ENCODE results near the gene SPEG. TPM values are rescaled to one million over a fixed set of nuclear protein-coding genes. Genes with fewer than 3 reads are reported as not detected.

Gene SPEG
- total RNA-seq, 1 donor from 2014 or later = 5.6 TPM

GRCh38 chr2:219403861-219404260 is 30.8 kb upstream of the SPEG start:
- H3K27ac ChIP-seq = no peak overlapping the region
- TF ChIP-seq CTCF (IDR thresholded peaks at IDR 0.05) = no peak
- peaks cover 4% of the 10 kb centered on the region for H3K4me1 ChIP-seq
- no peak for ATAC-seq
- H3K36me3 ChIP-seq = no peaks in the 10 kb centered on the region
- no peaks in the 10 kb centered on the region for H3K27me3 ChIP-seq
- no peaks in the 10 kb centered on the region for H3K9me3 ChIP-seq
- no peak overlapping the region for H3K4me3 ChIP-seq
- DNase-seq = no peak
- intact Hi-C loops (cut with DNase I) = loop anchor here (10.0 kb wide), 1 partner anchor 121 kb away; no protein-coding TSS in a partner anchor

DNA sequence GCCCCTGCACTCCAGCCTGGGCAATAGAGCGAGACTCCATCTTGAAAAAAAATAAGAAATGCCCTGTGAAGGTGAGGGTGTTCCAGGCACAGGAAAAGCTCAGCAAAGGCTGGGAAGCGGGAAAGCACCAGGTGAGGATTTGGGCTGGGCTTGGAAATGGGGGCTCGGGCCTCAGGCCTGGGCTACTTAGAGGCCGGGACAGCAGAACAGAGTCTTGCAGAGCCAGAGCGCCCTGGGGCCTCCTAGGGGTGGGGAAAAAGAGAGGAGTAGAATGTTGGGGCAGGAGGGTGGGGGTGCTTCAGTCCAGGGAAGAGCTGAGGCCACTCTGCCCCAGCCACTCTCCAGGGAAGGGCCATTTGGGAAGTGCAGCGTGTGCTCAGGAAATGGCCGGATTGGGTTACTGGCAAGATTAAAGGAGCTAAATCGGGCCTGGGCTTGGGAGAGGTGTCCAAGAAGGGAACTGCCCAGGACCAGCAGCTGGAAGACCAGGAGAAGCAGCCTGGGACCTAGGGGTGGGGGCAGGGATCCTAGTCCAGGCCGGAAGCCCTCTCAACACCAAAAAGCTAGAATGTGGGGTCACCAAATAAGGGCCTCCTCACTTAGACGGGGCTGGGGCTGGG is 30.2 kb upstream of the SPEG start:
- no peak for TF ChIP-seq CTCF (IDR thresholded peaks at IDR 0.05)
- Histone ChIP-seq H3K4me1 (no peaks in the 10 kb centered on the region), H3K4me3 (no peak overlapping the region), H3K9me3 (no peaks in the 10 kb centered on the region), H3K27me3 (no peaks in the 10 kb centered on the region), H3K36me3 (no peaks in the 10 kb centered on the region), H3K27ac (no peak overlapping the region)
- ATAC-seq = no peak
- DNase-seq = no peak
- intact Hi-C loops (cut with DNase I) = loop anchor here (10.0 kb wide), 1 partner anchor 120 kb away; no protein-coding TSS in a partner anchor

GRCh38 chr2:219404954-219405353 is 29.7 kb upstream of the SPEG start:
- no peak for TF ChIP-seq CTCF (IDR thresholded peaks at IDR 0.05)
- Histone ChIP-seq H3K36me3 (no peaks in the 10 kb centered on the region), H3K27me3 (no peaks in the 10 kb centered on the region), H3K27ac (no peak overlapping the region), H3K4me3 (no peak overlapping the region), H3K9me3 (no peaks in the 10 kb centered on the region), H3K4me1 (no peaks in the 10 kb centered on the region)
- no peak for ATAC-seq
- DNase-seq = no peak
- intact Hi-C loops (cut with DNase I) = loop anchor here (10.0 kb wide), 1 partner anchor 120 kb away; no protein-coding TSS in a partner anchor

DNA sequence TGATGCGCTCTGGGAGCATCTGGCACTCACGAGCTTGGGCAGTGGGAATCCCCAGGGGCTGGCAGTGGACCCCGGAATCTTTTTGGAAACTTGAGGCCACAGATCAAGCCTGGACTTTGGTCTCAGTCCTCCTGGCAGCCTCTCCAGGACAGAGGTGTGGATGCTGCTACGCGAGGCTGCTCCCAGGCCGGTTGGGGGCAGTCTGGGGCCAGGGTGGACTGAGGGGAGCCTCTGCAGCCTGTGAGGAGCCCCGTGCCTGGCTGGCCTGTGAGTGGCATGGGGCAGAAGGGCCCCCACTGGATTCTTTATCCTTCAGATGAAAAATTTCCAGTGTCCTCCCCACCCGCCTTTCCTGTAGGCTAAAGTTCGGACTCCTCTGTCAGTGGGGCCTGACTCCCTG is 29.2 kb upstream of the SPEG start:
- H3K4me1 ChIP-seq = no peaks in the 10 kb centered on the region
- H3K9me3 ChIP-seq = no peaks in the 10 kb centered on the region
- ATAC-seq (no peak), DNase-seq (no peak)
- TF ChIP-seq CTCF (IDR thresholded peaks at IDR 0.05) = no peak
- no peaks in the 10 kb centered on the region for H3K36me3 ChIP-seq
- H3K27me3 ChIP-seq = no peaks in the 10 kb centered on the region
- intact Hi-C loops (cut with DNase I) = loop anchor here (10.0 kb wide), 1 partner anchor 119 kb away; no protein-coding TSS in a partner anchor
- H3K27ac ChIP-seq = no peak overlapping the region
- no peak overlapping the region for H3K4me3 ChIP-seq

GRCh38 chr2:219405958-219406860 is 28.4 kb upstream of the SPEG start:
- TF ChIP-seq CTCF (IDR thresholded peaks at IDR 0.05) = no peak
- ATAC-seq (no peak), DNase-seq (no peak)
- H3K4me3 ChIP-seq = no peak overlapping the region
- no peaks in the 10 kb centered on the region for H3K4me1 ChIP-seq
- H3K36me3 ChIP-seq = no peaks in the 10 kb centered on the region
- H3K27me3 ChIP-seq = no peaks in the 10 kb centered on the region
- intact Hi-C loops (cut with DNase I) = loop anchor here (10.0 kb wide), 1 partner anchor 119 kb away; no protein-coding TSS in a partner anchor
- no peak overlapping the region for H3K27ac ChIP-seq
- H3K9me3 ChIP-seq = no peaks in the 10 kb centered on the region
